GM12864 (cell line): ENCODE results near the gene ATG4A.

Experiments
- DNase-seq: peaks from one replicate; pipeline ENCODE4 v3.0.0-alpha.2; 2011; ENCODE audit warnings: low read depth
- H3K4me3 ChIP-seq: 2 replicates; pipeline ENCODE4 v1.5.1; 2011; ENCODE audit warnings: mild to moderate bottlenecking, low read depth, low read length, control low read depth
- TF ChIP-seq, protein P1 (sequence below): IDR thresholded peaks from 2 replicates; pipeline ENCODE4 v1.5.1; 2011; ENCODE audit warnings: low read depth, mild to moderate bottlenecking, moderate library complexity, low read length, control low read depth, inconsistent platforms; ENCODE audit errors: missing control alignments

The ATG4A gene

GRCh38 chrX:108156934-108157466, 65.4 kb downstream of the ATG4A start:
- TF ChIP-seq, protein P1, sequence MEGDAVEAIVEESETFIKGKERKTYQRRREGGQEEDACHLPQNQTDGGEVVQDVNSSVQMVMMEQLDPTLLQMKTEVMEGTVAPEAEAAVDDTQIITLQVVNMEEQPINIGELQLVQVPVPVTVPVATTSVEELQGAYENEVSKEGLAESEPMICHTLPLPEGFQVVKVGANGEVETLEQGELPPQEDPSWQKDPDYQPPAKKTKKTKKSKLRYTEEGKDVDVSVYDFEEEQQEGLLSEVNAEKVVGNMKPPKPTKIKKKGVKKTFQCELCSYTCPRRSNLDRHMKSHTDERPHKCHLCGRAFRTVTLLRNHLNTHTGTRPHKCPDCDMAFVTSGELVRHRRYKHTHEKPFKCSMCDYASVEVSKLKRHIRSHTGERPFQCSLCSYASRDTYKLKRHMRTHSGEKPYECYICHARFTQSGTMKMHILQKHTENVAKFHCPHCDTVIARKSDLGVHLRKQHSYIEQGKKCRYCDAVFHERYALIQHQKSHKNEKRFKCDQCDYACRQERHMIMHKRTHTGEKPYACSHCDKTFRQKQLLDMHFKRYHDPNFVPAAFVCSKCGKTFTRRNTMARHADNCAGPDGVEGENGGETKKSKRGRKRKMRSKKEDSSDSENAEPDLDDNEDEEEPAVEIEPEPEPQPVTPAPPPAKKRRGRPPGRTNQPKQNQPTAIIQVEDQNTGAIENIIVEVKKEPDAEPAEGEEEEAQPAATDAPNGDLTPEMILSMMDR = no peak
- H3K4me3 ChIP-seq = no peak overlapping the region
- DNase-seq = no peak

DNA sequence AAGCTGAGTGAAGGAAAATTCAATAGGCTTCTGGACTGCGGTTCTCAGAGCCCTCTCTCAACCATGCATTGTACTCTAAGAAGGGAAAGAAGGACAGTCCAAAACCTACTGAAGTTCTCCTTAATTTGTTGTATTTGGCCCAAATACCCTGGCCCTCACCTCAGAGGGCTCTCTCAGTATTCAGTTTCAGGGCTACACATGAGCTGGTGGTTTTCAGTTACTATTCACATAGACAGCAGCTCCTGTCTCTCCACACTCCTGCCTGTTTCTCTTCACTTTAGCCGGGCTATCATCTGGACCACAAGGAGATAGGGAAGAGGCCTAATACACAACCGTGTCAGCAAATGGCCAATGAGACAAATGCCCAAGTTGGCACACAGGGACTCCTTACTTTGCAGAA, 66.0 kb downstream of the ATG4A start:
- no peak overlapping the region for H3K4me3 ChIP-seq

DNA sequence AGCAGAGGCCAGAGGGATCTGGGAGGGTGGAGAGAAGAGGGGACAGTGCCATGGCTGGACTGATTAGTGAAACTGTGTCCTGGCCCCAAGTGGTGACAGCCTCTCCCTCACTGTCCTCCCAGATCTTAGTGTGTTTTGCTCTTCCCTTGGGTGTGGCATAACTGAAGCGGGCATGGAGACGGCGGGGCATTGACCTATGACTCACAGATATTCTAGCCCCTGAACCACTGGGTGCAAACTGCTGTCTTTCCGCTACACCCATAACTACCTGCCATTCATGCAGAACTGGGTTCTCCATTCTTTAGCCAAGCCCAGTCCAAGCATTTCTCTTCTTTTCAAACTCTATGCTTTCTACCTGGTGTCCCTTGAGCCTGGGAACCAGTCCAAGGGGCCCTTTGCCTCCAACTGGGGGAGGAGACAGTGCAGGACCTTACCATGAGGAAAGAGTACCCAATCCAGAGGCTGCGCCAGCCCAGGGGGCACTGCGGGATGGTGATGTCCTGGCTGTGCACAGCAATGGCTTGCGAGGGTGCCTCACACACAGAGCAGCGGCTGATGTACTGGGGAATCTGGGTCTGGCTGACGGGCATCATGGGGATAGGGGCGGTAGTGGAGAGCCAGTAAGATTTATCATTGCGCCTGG, 67.6 kb downstream of the ATG4A start:
- no peak for DNase-seq
- no peak overlapping the region for H3K4me3 ChIP-seq
- TF ChIP-seq, protein P1 = no peak

More for the DNA sequence above, 66.0 kb downstream of the ATG4A start:
- DNase-seq = no peak
- TF ChIP-seq, protein P1 = no peak

DNA sequence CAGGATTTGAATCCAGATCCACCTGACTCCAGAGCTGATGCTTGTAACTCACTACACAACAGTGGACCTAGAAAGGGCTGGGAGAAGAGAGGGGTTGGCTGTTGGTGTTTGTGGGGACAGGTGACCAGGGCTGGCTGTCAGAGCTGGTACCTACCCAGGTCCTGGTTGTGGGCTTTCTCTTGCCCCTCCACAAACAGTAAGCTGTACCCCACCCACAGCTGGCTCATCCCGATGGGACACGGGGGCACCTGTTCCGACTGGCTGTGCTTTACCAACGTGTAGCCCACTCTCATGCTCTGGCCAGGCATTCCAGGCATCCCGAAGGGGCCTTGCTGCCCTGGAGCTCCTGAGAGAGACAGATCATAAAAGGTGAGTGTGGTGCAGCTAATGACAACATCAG, 68.7 kb downstream of the ATG4A start:
- H3K4me3 ChIP-seq = no peak overlapping the region
- DNase-seq = no peak
- TF ChIP-seq, protein P1 = no peak

DNA sequence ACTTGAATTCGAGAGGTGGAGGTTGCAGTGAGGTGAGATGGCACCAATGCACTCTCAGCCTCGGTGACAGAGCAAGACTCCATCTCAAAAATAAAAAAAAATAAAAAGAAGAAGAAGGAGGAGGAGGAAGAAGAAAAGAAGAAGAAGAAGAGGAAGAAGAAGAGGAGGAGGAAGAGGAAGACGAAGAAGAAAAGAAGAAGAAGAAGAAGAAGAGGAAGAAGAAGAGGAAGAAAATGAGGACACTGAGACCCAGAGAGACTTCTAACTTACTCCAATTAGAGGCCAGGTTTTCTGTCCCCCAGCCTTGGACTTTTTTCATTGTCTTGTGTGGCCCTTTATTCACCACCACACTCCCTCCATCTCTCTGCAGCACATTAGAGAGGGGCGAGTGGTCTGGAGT, 70.7 kb downstream of the ATG4A start:
- no peak overlapping the region for H3K4me3 ChIP-seq

GRCh38 chrX:108163333-108164082, 71.9 kb downstream of the ATG4A start:
- no peak overlapping the region for H3K4me3 ChIP-seq
- TF ChIP-seq, protein P1 = no peak
- no peak for DNase-seq

More for the DNA sequence above, 70.7 kb downstream of the ATG4A start:
- DNase-seq = no peak
- TF ChIP-seq, protein P1 = no peak
